ENCODE data around the gene PI16.
"Not testable (repeated sequence)": the region's sequence is repeated elsewhere in the genome, so short reads cannot be mapped to it uniquely, and the experiment has no call there.

PI16 gene

DNA sequence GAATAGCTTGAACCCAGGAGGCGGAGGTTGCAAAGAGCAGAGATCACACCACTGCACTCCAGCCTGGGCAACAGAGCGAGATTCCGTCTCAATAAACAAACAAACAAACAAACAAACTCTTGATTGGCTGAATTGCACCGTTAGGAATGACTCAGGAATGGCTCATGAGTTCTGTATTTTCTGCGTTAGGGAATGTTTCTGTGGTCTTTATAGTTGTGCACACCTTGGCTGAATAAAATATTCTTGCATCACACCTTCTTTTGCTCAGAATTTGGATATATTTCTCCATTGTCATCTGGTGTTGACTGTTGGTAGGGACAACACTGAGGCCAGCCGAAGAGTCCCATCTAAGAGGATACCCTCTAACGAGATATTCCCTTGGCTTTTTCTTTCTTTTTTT, 19.6 kb upstream of the PI16 start:
- ChIA-PET POLR2A (no interaction called here), CTCF (no interaction called here)
- Histone ChIP-seq H3K4me1 (ENCODE audit: control extremely low read depth in 1 of 4, control insufficient read depth in 4 of 4, insufficient read depth in 4 of 4, low read length in 3 of 4) (no peaks in the 10 kb centered on the region), H3K27ac (ENCODE audit: insufficient read depth in 1 of 2, low read depth in 1 of 2, low read length in 2 of 2, poor library complexity in 1 of 2, severe bottlenecking in 2 of 2) (no peak overlapping the region), H3K9me3 (ENCODE audit: control extremely low read depth in 1 of 5, control insufficient read depth in 4 of 5, insufficient read depth in 2 of 5, low read depth in 1 of 5, low read length in 4 of 5) (no peaks in the 10 kb centered on the region), H3K36me3 (ENCODE audit: control insufficient read depth in 4 of 4, insufficient read depth in 4 of 4, low read length in 3 of 4) (no peaks in the 10 kb centered on the region), H3K27me3 (replicated peaks in 2 of 5; ENCODE audit: control insufficient read depth in 4 of 5, insufficient read depth in 5 of 5, low read length in 4 of 5) (peaks cover 0 to 20% (median 4%) of the 10 kb centered on the region in 5 experiments), H3K4me3 (ENCODE audit: control insufficient read depth in 1 of 7, extremely low read depth in 1 of 7, insufficient read depth in 4 of 7, low read depth in 2 of 7, low read length in 6 of 7) (no peak overlapping the region)
- DNase-seq = no peak
- WGBS (ENCODE audit: insufficient coverage) = 89% methylated on average over 3 of the region's 7 CpGs

DNA sequence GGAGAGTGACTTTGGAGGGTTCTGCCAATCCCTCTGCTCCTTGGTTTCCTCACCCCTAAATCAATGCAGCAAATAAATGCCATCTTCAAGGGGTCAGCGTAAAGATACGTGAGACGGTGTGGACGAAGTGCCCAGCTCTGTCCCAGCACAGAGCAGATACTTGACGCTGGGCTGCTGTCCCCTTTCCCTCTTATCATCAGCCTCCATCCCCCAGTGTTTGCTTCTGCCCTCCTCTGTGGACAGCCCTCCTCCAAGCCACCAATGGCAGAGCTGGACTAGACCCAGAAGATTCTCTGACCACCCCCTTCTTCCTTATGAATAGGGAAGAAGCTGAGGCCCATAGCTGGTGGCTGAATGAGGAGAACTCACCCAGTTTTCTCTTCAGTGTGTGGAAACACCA, 17.7 kb upstream of the PI16 start:
- no peak overlapping the region for H3K27ac ChIP-seq (ENCODE audit: insufficient read depth in 1 of 2, low read depth in 1 of 2, low read length in 2 of 2, poor library complexity in 1 of 2, severe bottlenecking in 2 of 2)
- no peak overlapping the region for H3K4me3 ChIP-seq (ENCODE audit: control insufficient read depth in 1 of 7, extremely low read depth in 1 of 7, insufficient read depth in 4 of 7, low read depth in 2 of 7, low read length in 6 of 7)
- POLR2A ChIA-PET = no interaction called here

DNA sequence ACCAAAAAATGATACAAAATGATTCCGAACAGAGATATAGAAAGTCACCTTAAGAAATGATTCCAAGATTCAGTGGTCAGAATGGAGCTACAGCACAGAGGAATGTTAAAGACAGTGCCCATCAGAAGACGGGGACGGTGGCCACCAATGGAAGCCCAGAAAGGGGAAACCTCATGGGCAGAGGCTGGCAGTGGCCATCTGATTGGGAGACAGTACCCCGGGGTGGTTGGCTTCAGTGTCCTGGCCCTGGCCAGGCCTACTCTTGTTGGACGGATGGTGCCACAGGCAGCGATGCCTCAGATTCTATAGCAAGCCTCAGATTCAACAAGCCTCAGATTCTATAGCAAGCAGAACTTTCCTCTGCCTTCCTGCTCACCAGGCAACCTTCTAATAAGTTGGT, 16.6 kb upstream of the PI16 start:
- no peaks in the 10 kb centered on the region for H3K4me1 ChIP-seq (ENCODE audit: control extremely low read depth in 1 of 4, control insufficient read depth in 4 of 4, insufficient read depth in 4 of 4, low read length in 3 of 4)
- POLR2A ChIA-PET = no interaction called here
- no peaks in the 10 kb centered on the region for H3K9me3 ChIP-seq (ENCODE audit: control extremely low read depth in 1 of 5, control insufficient read depth in 4 of 5, insufficient read depth in 2 of 5, low read depth in 1 of 5, low read length in 4 of 5)
- CTCF ChIA-PET = interaction anchor here (0.8 to 1.6 kb wide), 4 partner anchors 16 to 53 kb away, joined by 3 read pairs; partner anchors contain the start of gene PI16
- no peak for DNase-seq
- H3K27me3 ChIP-seq (replicated peaks in 2 of 5; ENCODE audit: control insufficient read depth in 4 of 5, insufficient read depth in 5 of 5, low read length in 4 of 5) = peaks cover 0 to 19% (median 4%) of the 10 kb centered on the region in 5 experiments
- H3K27ac ChIP-seq (ENCODE audit: insufficient read depth in 1 of 2, low read depth in 1 of 2, low read length in 2 of 2, poor library complexity in 1 of 2, severe bottlenecking in 2 of 2) = no peak overlapping the region
- no peaks in the 10 kb centered on the region for H3K36me3 ChIP-seq (ENCODE audit: control insufficient read depth in 4 of 4, insufficient read depth in 4 of 4, low read length in 3 of 4)
- WGBS (ENCODE audit: insufficient coverage) = 100% methylated on average over 6 of the region's 6 CpGs
- no peak overlapping the region for H3K4me3 ChIP-seq (ENCODE audit: control insufficient read depth in 1 of 7, extremely low read depth in 1 of 7, insufficient read depth in 4 of 7, low read depth in 2 of 7, low read length in 6 of 7)

More for the DNA sequence above, 17.7 kb upstream of the PI16 start:
- WGBS (ENCODE audit: insufficient coverage) = 98% methylated on average over 5 of the region's 5 CpGs
- CTCF ChIA-PET = interaction anchor here (0.8 to 1.6 kb wide), 6 partner anchors 14 to 52 kb away, joined by 3 read pairs; partner anchors contain the start of gene PI16
- no peaks in the 10 kb centered on the region for H3K36me3 ChIP-seq (ENCODE audit: control insufficient read depth in 4 of 4, insufficient read depth in 4 of 4, low read length in 3 of 4)
- no peak for DNase-seq
- peaks cover 0 to 19% (median 4%) of the 10 kb centered on the region in 5 experiments for H3K27me3 ChIP-seq (replicated peaks in 2 of 5; ENCODE audit: control insufficient read depth in 4 of 5, insufficient read depth in 5 of 5, low read length in 4 of 5)
- H3K9me3 ChIP-seq (ENCODE audit: control extremely low read depth in 1 of 5, control insufficient read depth in 4 of 5, insufficient read depth in 2 of 5, low read depth in 1 of 5, low read length in 4 of 5) = no peaks in the 10 kb centered on the region
- H3K4me1 ChIP-seq (ENCODE audit: control extremely low read depth in 1 of 4, control insufficient read depth in 4 of 4, insufficient read depth in 4 of 4, low read length in 3 of 4) = no peaks in the 10 kb centered on the region

DNA sequence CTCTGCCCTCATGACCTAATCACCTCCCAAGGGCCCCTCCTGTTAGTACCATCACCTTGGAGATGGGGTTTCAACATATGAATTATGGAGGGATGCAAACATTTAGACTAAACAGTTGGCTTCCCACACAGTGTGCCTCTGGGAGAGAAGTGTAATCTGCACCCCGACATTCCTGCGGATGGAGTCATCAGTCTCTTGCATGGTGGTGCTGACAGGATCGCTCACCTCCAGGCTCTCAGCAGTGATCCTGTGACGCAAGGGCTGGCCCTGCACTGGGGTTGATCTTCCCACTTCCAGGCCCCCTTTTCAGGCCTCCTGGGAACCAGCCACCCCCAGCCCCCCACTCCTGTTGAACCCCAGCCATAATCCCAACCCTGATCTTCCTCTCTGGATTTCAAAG, 16.0 kb upstream of the PI16 start:
- CTCF ChIA-PET = no interaction called here
- no peak for DNase-seq

DNA sequence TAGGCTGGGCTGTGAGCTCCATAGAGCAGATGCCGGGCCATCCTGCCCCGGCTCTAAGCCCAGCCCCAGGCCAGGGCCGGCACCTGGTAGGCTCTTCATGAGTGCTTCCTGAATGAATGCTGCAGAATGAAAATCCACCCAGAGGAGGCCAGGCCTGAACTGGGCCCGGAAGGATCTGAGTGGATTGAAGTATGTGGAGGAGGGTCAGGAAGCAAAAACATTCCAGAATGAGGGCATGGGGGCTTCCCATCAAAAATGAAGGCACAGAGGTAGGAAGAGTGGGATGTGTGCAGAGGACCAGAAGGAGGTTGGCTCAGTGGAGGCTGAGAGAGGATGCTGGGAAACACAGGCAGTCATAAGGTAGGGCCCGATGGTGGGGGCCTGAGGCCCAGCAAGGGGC, 15.5 kb upstream of the PI16 start:
- CTCF ChIA-PET; H3K27ac ChIP-seq (ENCODE audit: insufficient read depth in 1 of 2, low read depth in 1 of 2, low read length in 2 of 2, poor library complexity in 1 of 2, severe bottlenecking in 2 of 2); H3K36me3 ChIP-seq (ENCODE audit: control insufficient read depth in 4 of 4, insufficient read depth in 4 of 4, low read length in 3 of 4); POLR2A ChIA-PET; DNase-seq; H3K4me3 ChIP-seq (ENCODE audit: control insufficient read depth in 1 of 7, extremely low read depth in 1 of 7, insufficient read depth in 4 of 7, low read depth in 2 of 7, low read length in 6 of 7); H3K9me3 ChIP-seq (ENCODE audit: control extremely low read depth in 1 of 5, control insufficient read depth in 4 of 5, insufficient read depth in 2 of 5, low read depth in 1 of 5, low read length in 4 of 5); H3K4me1 ChIP-seq (ENCODE audit: control extremely low read depth in 1 of 4, control insufficient read depth in 4 of 4, insufficient read depth in 4 of 4, low read length in 3 of 4): not testable (repeated sequence)
- peaks cover 0 to 19% (median 4%) of the 10 kb centered on the region in 5 experiments for H3K27me3 ChIP-seq (replicated peaks in 2 of 5; ENCODE audit: control insufficient read depth in 4 of 5, insufficient read depth in 5 of 5, low read length in 4 of 5)
- 100% methylated on average over 2 of the region's 5 CpGs for WGBS (ENCODE audit: insufficient coverage)

More for the DNA sequence above, 16.0 kb upstream of the PI16 start:
- H3K27ac ChIP-seq (ENCODE audit: insufficient read depth in 1 of 2, low read depth in 1 of 2, low read length in 2 of 2, poor library complexity in 1 of 2, severe bottlenecking in 2 of 2) = no peak overlapping the region
- no peaks in the 10 kb centered on the region for H3K36me3 ChIP-seq (ENCODE audit: control insufficient read depth in 4 of 4, insufficient read depth in 4 of 4, low read length in 3 of 4)
- H3K27me3 ChIP-seq (replicated peaks in 2 of 5; ENCODE audit: control insufficient read depth in 4 of 5, insufficient read depth in 5 of 5, low read length in 4 of 5) = peaks cover 0 to 19% (median 4%) of the 10 kb centered on the region in 5 experiments
- WGBS (ENCODE audit: insufficient coverage) = 100% methylated on average over 4 of the region's 4 CpGs
- no peaks in the 10 kb centered on the region for H3K9me3 ChIP-seq (ENCODE audit: control extremely low read depth in 1 of 5, control insufficient read depth in 4 of 5, insufficient read depth in 2 of 5, low read depth in 1 of 5, low read length in 4 of 5)
- POLR2A ChIA-PET = no interaction called here
- no peaks in the 10 kb centered on the region for H3K4me1 ChIP-seq (ENCODE audit: control extremely low read depth in 1 of 4, control insufficient read depth in 4 of 4, insufficient read depth in 4 of 4, low read length in 3 of 4)
- no peak overlapping the region for H3K4me3 ChIP-seq (ENCODE audit: control insufficient read depth in 1 of 7, extremely low read depth in 1 of 7, insufficient read depth in 4 of 7, low read depth in 2 of 7, low read length in 6 of 7)

DNA sequence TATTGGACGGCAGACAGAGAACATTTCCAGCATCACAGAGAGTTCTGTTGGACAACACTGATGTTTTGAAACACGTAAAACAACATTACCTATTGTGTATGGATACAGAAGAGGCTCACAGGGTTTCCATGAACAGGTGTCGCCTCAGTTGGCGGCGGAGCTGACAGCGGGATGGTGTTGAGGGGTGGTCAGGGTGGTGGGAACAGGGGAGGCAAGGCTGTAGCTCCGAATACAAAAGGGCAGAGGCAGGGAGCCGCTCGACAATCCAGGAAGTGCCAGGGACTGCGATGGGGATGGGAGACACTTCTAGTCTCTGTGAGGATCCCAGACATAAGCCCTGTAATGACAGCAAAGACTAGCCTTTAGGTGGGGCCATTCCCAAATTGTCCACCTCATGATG, 14.5 kb upstream of the PI16 start:
- Histone ChIP-seq H3K4me3 (ENCODE audit: control insufficient read depth in 1 of 7, extremely low read depth in 1 of 7, insufficient read depth in 4 of 7, low read depth in 2 of 7, low read length in 6 of 7) (no peak overlapping the region), H3K27ac (ENCODE audit: insufficient read depth in 1 of 2, low read depth in 1 of 2, low read length in 2 of 2, poor library complexity in 1 of 2, severe bottlenecking in 2 of 2) (no peak overlapping the region), H3K4me1 (ENCODE audit: control extremely low read depth in 1 of 4, control insufficient read depth in 4 of 4, insufficient read depth in 4 of 4, low read length in 3 of 4) (no peaks in the 10 kb centered on the region), H3K27me3 (replicated peaks in 2 of 5; ENCODE audit: control insufficient read depth in 4 of 5, insufficient read depth in 5 of 5, low read length in 4 of 5) (peaks cover 0 to 19% (median 4%) of the 10 kb centered on the region in 5 experiments), H3K9me3 (ENCODE audit: control extremely low read depth in 1 of 5, control insufficient read depth in 4 of 5, insufficient read depth in 2 of 5, low read depth in 1 of 5, low read length in 4 of 5) (no peaks in the 10 kb centered on the region), H3K36me3 (ENCODE audit: control insufficient read depth in 4 of 4, insufficient read depth in 4 of 4, low read length in 3 of 4) (no peaks in the 10 kb centered on the region)
- ChIA-PET POLR2A (no interaction called here), CTCF (no interaction called here)
- no peak for DNase-seq
- WGBS (ENCODE audit: insufficient coverage) = 94% methylated on average over 10 of the region's 10 CpGs

DNA sequence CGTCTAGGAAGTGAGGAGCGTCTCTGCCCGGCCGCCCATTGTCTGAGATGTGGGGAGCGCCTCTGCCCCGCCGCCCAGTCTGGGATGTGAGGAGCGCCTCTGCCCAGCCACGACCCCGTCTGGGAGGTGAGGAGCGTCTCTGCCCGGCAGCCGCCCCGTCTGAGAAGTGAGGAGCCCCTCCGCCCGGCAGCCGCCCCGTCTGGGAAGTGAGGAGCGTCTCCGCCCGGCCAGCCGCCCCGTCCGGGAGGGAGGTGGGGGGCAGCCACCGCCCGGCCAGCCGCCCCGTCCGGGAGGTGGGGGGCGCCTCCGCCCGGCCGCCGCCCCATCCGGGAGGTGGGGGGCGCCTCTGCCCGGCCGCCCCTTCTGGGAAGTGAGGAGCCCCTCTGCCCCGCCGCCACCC, 13.0 kb upstream of the PI16 start:
- DNase-seq; H3K4me3 ChIP-seq (ENCODE audit: control insufficient read depth in 1 of 7, extremely low read depth in 1 of 7, insufficient read depth in 4 of 7, low read depth in 2 of 7, low read length in 6 of 7); H3K27ac ChIP-seq (ENCODE audit: insufficient read depth in 1 of 2, low read depth in 1 of 2, low read length in 2 of 2, poor library complexity in 1 of 2, severe bottlenecking in 2 of 2); CTCF ChIA-PET; H3K9me3 ChIP-seq (ENCODE audit: control extremely low read depth in 1 of 5, control insufficient read depth in 4 of 5, insufficient read depth in 2 of 5, low read depth in 1 of 5, low read length in 4 of 5); H3K4me1 ChIP-seq (ENCODE audit: control extremely low read depth in 1 of 4, control insufficient read depth in 4 of 4, insufficient read depth in 4 of 4, low read length in 3 of 4); POLR2A ChIA-PET; H3K36me3 ChIP-seq (ENCODE audit: control insufficient read depth in 4 of 4, insufficient read depth in 4 of 4, low read length in 3 of 4): not testable (repeated sequence)
- peaks cover 0 to 23% (median 4%) of the 10 kb centered on the region in 5 experiments for H3K27me3 ChIP-seq (replicated peaks in 2 of 5; ENCODE audit: control insufficient read depth in 4 of 5, insufficient read depth in 5 of 5, low read length in 4 of 5)
- 98% methylated on average over 5 of the region's 40 CpGs for WGBS (ENCODE audit: insufficient coverage)
